HUES64 (cell line): ENCODE data around the gene DNAJB7. TPM values are rescaled to one million over a fixed set of nuclear protein-coding genes. Genes with fewer than 3 reads are reported as not detected.

Experiments
- H3K27ac ChIP-seq: 2 replicates; pipeline ENCODE4 v1.7.0; 2013; ENCODE audit warnings: low read depth, low read length, inconsistent platforms
- H3K27me3 ChIP-seq: 2 replicates; pipeline ENCODE4 v1.6.1; 2013; ENCODE audit warnings: mild to moderate bottlenecking, low read length; ENCODE audit not compliant: insufficient read depth
- H3K36me3 ChIP-seq: 2 replicates; pipeline ENCODE4 v1.6.1; 2013; ENCODE audit warnings: mild to moderate bottlenecking, low read length; ENCODE audit not compliant: insufficient read depth
- H3K4me1 ChIP-seq: 2 replicates; pipeline ENCODE4 v1.6.1; 2013; ENCODE audit warnings: mild to moderate bottlenecking, low read length, moderate library complexity; ENCODE audit not compliant: insufficient read depth
- H3K4me3 ChIP-seq: 2 replicates; pipeline ENCODE4 v1.5.1; 2013; ENCODE audit warnings: mild to moderate bottlenecking, low read length, moderate library complexity
- H3K9ac ChIP-seq: 2 replicates; pipeline ENCODE4 v1.6.1; 2013; ENCODE audit warnings: mild to moderate bottlenecking, low read depth, low read length
- H3K9me3 ChIP-seq: 2 replicates; pipeline ENCODE4 v1.6.1; 2013; ENCODE audit warnings: low read depth, low read length; ENCODE audit not compliant: insufficient read depth
- WGBS: fragments of 150-250, 120-280 bp; methylation state at CpG from one replicate; pipeline ENCODE4 v1.1.7; 2013; ENCODE audit warnings: missing lambda C conversion rate; 5-methylcytosine and 5-hydroxymethylcytosine counted together
- polyA plus RNA-seq, 2 experiments: library from polyadenylated mRNA; stranded (reverse); fragments of 50-300 nt; gene quantifications; one replicate each; pipeline ENCODE4 v1.2.3, GENCODE V29; 2013

The DNAJB7 gene
- not detected for polyA plus RNA-seq (2013, experiment 1 of 2)
- not detected for polyA plus RNA-seq (2013, experiment 2 of 2)

- Histone ChIP-seq H3K4me1 (0 out of 2 replicates have a peak, but pooled peaks cover 6% of the 10 kb centered on the region), H3K9ac (no peak within 1 kb of the TSS), H3K9me3 (no peaks in the 10 kb centered on the region), H3K36me3 (peaks cover 35% of the 10 kb centered on the region), H3K27ac (no peak within 1 kb of the TSS), H3K27me3 (no peaks in the 10 kb centered on the region), H3K4me3 (no peak within 1 kb of the TSS)
- 95% methylated on average over 3 of the region's 3 CpGs for WGBS
These were observed at the start of gene DNAJB7 for GRCh38 chr22:40862013-40862412. TSS of gene DNAJB7 (minus strand) at chr22:40862113. CDS start at chr22:40861994, 119 bp downstream.

- WGBS, result 93% methylated on average over 6 of the region's 6 CpGs
These were observed 47.0 kb upstream of the DNAJB7 start for GRCh38 chr22:40908895-40909294.

GRCh38 chr22:40904101-40904500, 42.2 kb upstream of the DNAJB7 start:
- 98% methylated on average over 1 of the region's 1 CpG for WGBS
- Histone ChIP-seq H3K9ac (no peak overlapping the region), H3K36me3 (peaks cover 24% of the 10 kb centered on the region), H3K4me1 (peaks cover 4% of the 10 kb centered on the region; the same call in 1 of the 2 replicates), H3K9me3 (no peaks in the 10 kb centered on the region), H3K4me3 (no peak overlapping the region), H3K27ac (no peak overlapping the region), H3K27me3 (no peaks in the 10 kb centered on the region)

More at GRCh38 chr22:40908895-40909294, 47.0 kb upstream of the DNAJB7 start:
- no peaks in the 10 kb centered on the region for H3K27me3 ChIP-seq
- no peak overlapping the region for H3K4me3 ChIP-seq
- peaks cover 4% of the 10 kb centered on the region; the same call in 1 of the 2 replicates for H3K4me1 ChIP-seq
- no peaks in the 10 kb centered on the region for H3K9me3 ChIP-seq
- no peak overlapping the region for H3K9ac ChIP-seq
- peaks cover 41% of the 10 kb centered on the region for H3K36me3 ChIP-seq
- no peak overlapping the region for H3K27ac ChIP-seq

- no peaks in the 10 kb centered on the region for H3K9me3 ChIP-seq
- H3K27me3 ChIP-seq, result no peaks in the 10 kb centered on the region
- 69% methylated on average over 2 of the region's 3 CpGs for WGBS
- no peak overlapping the region for H3K4me3 ChIP-seq
- peaks cover 5% of the 10 kb centered on the region; the same call in 1 of the 2 replicates for H3K36me3 ChIP-seq
- no peaks in the 10 kb centered on the region for H3K4me1 ChIP-seq
- H3K27ac ChIP-seq, result no peak overlapping the region
- no peak overlapping the region for H3K9ac ChIP-seq
These were observed 37.0 kb upstream of the DNAJB7 start for GRCh38 chr22:40898850-40899357.

- no peak overlapping the region for H3K4me3 ChIP-seq
- no peaks in the 10 kb centered on the region for H3K9me3 ChIP-seq
- H3K4me1 ChIP-seq, result no peaks in the 10 kb centered on the region
- H3K36me3 ChIP-seq, result peaks cover 12% of the 10 kb centered on the region
- WGBS, result 98% methylated on average over 4 of the region's 4 CpGs
- no peak overlapping the region for H3K9ac ChIP-seq
- no peaks in the 10 kb centered on the region for H3K27me3 ChIP-seq
- no peak overlapping the region for H3K27ac ChIP-seq
These were observed 32.5 kb upstream of the DNAJB7 start for GRCh38 chr22:40894417-40894816.

- no peak overlapping the region for H3K9ac ChIP-seq
- H3K4me3 ChIP-seq, result no peak overlapping the region
- no peaks in the 10 kb centered on the region for H3K27me3 ChIP-seq
- no peaks in the 10 kb centered on the region for H3K9me3 ChIP-seq
- H3K36me3 ChIP-seq, result peaks cover 44% of the 10 kb centered on the region
- 98% methylated on average over 3 of the region's 3 CpGs for WGBS
- no peaks in the 10 kb centered on the region for H3K4me1 ChIP-seq
- H3K27ac ChIP-seq, result no peak overlapping the region
These were observed 29.0 kb upstream of the DNAJB7 start for GRCh38 chr22:40890881-40891280.

GRCh38 chr22:40889116-40889515, 27.2 kb upstream of the DNAJB7 start:
- H3K9ac ChIP-seq, result no peak overlapping the region
- H3K4me3 ChIP-seq, result no peak overlapping the region
- no peaks in the 10 kb centered on the region for H3K27me3 ChIP-seq
- no peak overlapping the region for H3K27ac ChIP-seq
- peaks cover 57% of the 10 kb centered on the region for H3K36me3 ChIP-seq
- no peaks in the 10 kb centered on the region for H3K4me1 ChIP-seq
- no peaks in the 10 kb centered on the region for H3K9me3 ChIP-seq

- H3K27me3 ChIP-seq, result no peaks in the 10 kb centered on the region
- no peak overlapping the region for H3K4me3 ChIP-seq
- H3K4me1 ChIP-seq, result no peaks in the 10 kb centered on the region
- H3K27ac ChIP-seq, result no peak overlapping the region
- no peak overlapping the region for H3K9ac ChIP-seq
- H3K9me3 ChIP-seq, result no peaks in the 10 kb centered on the region
- 96% methylated on average over 2 of the region's 2 CpGs for WGBS
- peaks cover 42% of the 10 kb centered on the region for H3K36me3 ChIP-seq
These were observed 17.0 kb upstream of the DNAJB7 start for GRCh38 chr22:40878922-40879321.

- H3K9me3 ChIP-seq, result no peaks in the 10 kb centered on the region
- peaks cover 32% of the 10 kb centered on the region for H3K36me3 ChIP-seq
- H3K4me1 ChIP-seq, result no peaks in the 10 kb centered on the region
- H3K27me3 ChIP-seq, result no peaks in the 10 kb centered on the region
- 90% methylated on average over 3 of the region's 3 CpGs for WGBS
- H3K27ac ChIP-seq, result no peak overlapping the region
- H3K9ac ChIP-seq, result no peak overlapping the region
- H3K4me3 ChIP-seq, result no peak overlapping the region
These were observed 15.6 kb upstream of the DNAJB7 start for GRCh38 chr22:40877488-40877887.

GRCh38 chr22:40876907-40877306, 15.0 kb upstream of the DNAJB7 start:
- Histone ChIP-seq H3K27ac (no peak overlapping the region), H3K27me3 (no peaks in the 10 kb centered on the region), H3K9ac (no peak overlapping the region), H3K4me3 (no peak overlapping the region), H3K4me1 (no peaks in the 10 kb centered on the region), H3K9me3 (no peaks in the 10 kb centered on the region), H3K36me3 (peaks cover 30% of the 10 kb centered on the region)
- WGBS, result 84% methylated on average over 1 of the region's 1 CpG

GRCh38 chr22:40875111-40875510, 13.2 kb upstream of the DNAJB7 start:
- Histone ChIP-seq H3K4me1 (no peaks in the 10 kb centered on the region), H3K4me3 (no peak overlapping the region), H3K27ac (no peak overlapping the region), H3K9me3 (no peaks in the 10 kb centered on the region), H3K36me3 (peaks cover 35% of the 10 kb centered on the region), H3K9ac (no peak overlapping the region), H3K27me3 (no peaks in the 10 kb centered on the region)
- WGBS, result 91% methylated on average over 3 of the region's 3 CpGs

GRCh38 chr22:40874016-40874415, 12.1 kb upstream of the DNAJB7 start:
- H3K36me3 ChIP-seq, result peaks cover 44% of the 10 kb centered on the region
- WGBS, result 99% methylated on average over 3 of the region's 3 CpGs
- H3K4me1 ChIP-seq, result no peaks in the 10 kb centered on the region
- no peak overlapping the region for H3K4me3 ChIP-seq
- H3K9ac ChIP-seq, result no peak overlapping the region
- no peak overlapping the region for H3K27ac ChIP-seq
- H3K27me3 ChIP-seq, result no peaks in the 10 kb centered on the region
- no peaks in the 10 kb centered on the region for H3K9me3 ChIP-seq
